Activated T-helper 2 cell treated with anti-CD3 and anti-CD28 coated beads, Interferon-gamma antibody, Interleukin-2, Interleukin-4, amounts not matched to agents 10 μg/mL and 5 μg/mL and 100 μg/mL, durations not matched to agents 14 hours and 24 hours and 36 hours (primary cell): ENCODE measurements around the gene MTUS2. TPM values are rescaled to one million over a fixed set of nuclear protein-coding genes. Genes with fewer than 3 reads are reported as not detected.

Experiments used
- DNase-seq: peaks from one replicate; pipeline ENCODE4 v3.0.0; 2021; ENCODE audit warnings: low spot score
- H3K27ac Mint-ChIP-seq: one replicate; pipeline ENCODE4 v1.8.0; 2021; ENCODE audit warnings: mixed read lengths
- H3K27me3 Mint-ChIP-seq: one replicate; pipeline ENCODE4 v1.8.0; 2021; ENCODE audit warnings: low read depth, mixed read lengths
- H3K36me3 Mint-ChIP-seq: one replicate; pipeline ENCODE4 v1.8.0; 2021; ENCODE audit warnings: low read depth, mixed read lengths
- H3K4me1 Mint-ChIP-seq: one replicate; pipeline ENCODE4 v1.8.0; 2021; ENCODE audit warnings: low read depth, mixed read lengths
- H3K4me3 Mint-ChIP-seq: one replicate; pipeline ENCODE4 v1.8.0; 2021; ENCODE audit warnings: low read depth, mild to moderate bottlenecking, moderate library complexity, mixed read lengths
- H3K9me3 Mint-ChIP-seq: one replicate; pipeline ENCODE4 v1.8.0; 2021; ENCODE audit warnings: mixed read lengths
- intact Hi-C: fragments of 100-400 bp; cut with micrococcal nuclease; formaldehyde crosslinking; loops from one replicate; pipeline ENCODE4 v1.15.1; 2023
- total RNA-seq: library from RNA; stranded (reverse); gene quantifications from 2 replicates; pipeline ENCODE4 v1.2.3, GENCODE V29; 2022

The MTUS2 gene
- total RNA-seq, 1 donor from 2014 or later, result not detected

DNA sequence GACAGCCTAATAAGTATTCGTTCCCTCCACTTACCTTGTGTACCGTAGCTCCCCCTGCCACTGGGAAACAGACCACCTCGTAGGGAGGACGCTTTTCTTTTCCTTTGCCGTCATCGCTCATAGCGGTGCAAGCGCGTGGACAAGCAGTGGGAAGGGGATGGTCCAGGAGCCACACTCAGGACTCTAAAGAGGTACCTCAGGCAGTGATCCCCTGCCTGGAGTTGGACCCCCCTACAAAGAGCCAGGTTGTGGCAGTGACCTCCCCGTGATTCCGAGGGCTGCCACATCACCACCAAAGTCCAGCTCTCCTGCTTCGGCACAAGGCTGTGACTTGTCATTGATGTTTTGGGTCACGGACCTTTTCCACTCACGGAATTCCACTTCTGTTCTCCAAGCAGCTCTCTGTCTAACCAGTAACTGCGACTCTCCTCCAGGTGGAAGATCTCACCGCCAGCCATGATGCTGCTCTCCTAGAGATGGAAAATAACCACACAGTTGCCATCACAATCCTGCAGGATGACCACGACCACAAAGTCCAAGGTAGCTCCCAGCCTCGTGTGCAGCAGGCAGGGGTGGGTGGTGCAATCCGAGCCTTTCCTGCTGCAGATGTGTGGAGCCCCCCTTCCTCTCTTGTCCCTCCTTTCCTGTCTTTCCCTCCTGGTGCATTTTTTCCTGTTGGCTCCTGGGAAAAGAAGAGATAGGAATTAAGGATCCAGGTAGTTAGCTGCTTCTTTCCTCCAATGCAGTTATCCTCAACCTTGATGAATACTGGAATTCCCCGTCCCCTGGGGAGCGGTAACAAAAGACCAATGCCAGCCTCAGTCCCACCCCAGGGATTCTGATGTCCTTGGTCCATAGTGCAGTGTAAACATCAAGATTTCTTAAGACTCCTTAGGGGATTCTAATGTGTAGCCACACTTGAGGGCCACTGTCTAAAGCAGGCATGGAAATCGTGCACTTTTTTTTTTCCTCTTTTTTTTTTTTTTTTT lies 667.6 kb downstream of the MTUS2 start:
- no peak for DNase-seq
- intact Hi-C loops, result no loop called here
- no peaks in the 10 kb centered on the region for H3K27me3 Mint-ChIP-seq
- H3K4me3 Mint-ChIP-seq, result no peak overlapping the region
- no peaks in the 10 kb centered on the region for H3K9me3 Mint-ChIP-seq
- no peaks in the 10 kb centered on the region for H3K36me3 Mint-ChIP-seq
- no peak overlapping the region for H3K27ac Mint-ChIP-seq
- no peaks in the 10 kb centered on the region for H3K4me1 Mint-ChIP-seq

DNA sequence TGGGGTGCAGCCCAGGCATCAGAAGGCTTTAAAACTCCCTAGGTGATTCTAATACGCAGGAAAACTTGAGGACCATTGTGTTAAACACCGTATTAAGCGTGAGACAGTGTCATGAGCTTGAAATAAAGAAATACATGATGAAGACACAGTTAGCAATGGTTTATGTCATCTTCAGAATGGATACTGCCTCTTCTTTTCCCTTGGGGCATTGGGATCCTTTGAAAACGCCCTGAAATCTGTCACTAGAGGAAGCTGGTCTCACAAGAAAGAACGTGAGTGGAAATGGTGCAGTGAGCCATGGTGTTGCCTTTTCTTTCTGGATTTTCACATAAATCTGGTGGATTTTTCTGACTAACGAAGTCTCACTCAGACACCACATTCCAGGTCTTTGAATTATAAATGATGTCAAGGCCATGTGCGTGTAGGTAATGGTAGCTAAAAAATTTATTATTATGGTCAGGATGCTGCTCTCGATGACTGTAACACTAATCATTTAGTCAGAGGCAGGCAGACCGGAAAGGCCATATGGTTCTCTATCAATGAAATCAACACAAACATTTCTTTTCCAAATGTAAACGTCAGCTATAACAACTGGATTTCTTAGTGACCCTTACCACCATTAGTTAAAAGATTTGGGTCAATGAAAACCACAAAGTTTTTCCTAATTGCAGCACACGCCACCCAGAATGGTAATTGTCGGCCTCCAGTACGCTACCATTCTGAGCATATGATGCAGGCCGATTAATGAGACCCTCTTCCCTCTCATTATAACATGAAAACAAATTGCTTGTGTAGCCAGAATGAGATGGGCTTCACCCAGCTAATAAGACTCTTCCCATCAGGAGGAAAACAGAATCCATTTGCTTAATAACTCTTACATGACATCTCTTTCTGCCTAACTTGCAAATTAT lies 669.8 kb downstream of the MTUS2 start:
- Mint-ChIP-seq H3K27me3 (peaks cover 2% of the 10 kb centered on the region), H3K4me1 (no peaks in the 10 kb centered on the region), H3K4me3 (no peak overlapping the region), H3K9me3 (no peaks in the 10 kb centered on the region), H3K36me3 (no peaks in the 10 kb centered on the region), H3K27ac (no peak overlapping the region)
- intact Hi-C loops, result no loop called here
- DNase-seq, result no peak

DNA sequence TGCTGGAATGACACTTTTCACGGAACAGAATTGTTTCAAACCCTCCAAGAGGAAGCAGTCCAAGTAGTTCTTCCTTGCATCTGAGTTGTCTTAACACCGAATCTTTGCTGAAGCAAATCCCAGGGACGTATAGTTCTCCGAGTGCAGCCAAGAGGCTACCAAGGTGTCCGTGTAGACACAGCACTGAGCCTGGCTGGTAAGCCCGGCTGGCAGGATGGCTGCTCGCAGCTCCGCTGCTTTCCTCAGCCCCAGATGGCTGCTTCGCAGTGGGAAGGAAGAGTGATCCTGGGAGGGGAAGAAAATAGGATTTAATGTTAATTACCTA lies 670.4 kb downstream of the MTUS2 start:
- no peak for DNase-seq
- Mint-ChIP-seq H3K27ac (no peak overlapping the region), H3K4me1 (no peaks in the 10 kb centered on the region), H3K4me3 (no peak overlapping the region), H3K9me3 (no peaks in the 10 kb centered on the region), H3K36me3 (no peaks in the 10 kb centered on the region), H3K27me3 (peaks cover 2% of the 10 kb centered on the region)
- intact Hi-C loops, result no loop called here

DNA sequence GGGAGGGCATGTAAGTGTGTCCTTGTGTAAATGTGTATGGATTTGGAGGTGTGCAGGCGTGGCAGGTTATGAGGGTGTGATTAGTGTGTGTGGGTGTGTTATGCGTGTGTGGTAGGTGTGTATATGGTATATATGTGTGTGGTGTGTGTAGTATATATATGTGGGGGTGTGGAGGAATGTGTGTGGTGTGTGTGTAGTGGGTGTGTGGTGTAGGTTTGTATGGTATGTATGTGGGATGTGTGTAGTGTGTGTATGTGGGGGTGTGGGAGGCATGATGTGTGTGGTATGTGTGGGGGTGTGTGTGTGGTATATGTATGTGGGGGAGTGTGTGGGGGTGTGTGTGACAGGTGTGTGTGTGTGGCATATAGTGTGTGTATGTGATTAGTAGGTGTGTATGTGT lies 671.1 kb downstream of the MTUS2 start:
- H3K27me3 Mint-ChIP-seq, result peaks cover 6% of the 10 kb centered on the region
- no peak overlapping the region for H3K27ac Mint-ChIP-seq
- no peaks in the 10 kb centered on the region for H3K9me3 Mint-ChIP-seq
- H3K4me3 Mint-ChIP-seq, result no peak overlapping the region
- intact Hi-C loops, result no loop called here
- peaks cover 1% of the 10 kb centered on the region for H3K4me1 Mint-ChIP-seq
- DNase-seq, result no peak
- no peaks in the 10 kb centered on the region for H3K36me3 Mint-ChIP-seq

DNA sequence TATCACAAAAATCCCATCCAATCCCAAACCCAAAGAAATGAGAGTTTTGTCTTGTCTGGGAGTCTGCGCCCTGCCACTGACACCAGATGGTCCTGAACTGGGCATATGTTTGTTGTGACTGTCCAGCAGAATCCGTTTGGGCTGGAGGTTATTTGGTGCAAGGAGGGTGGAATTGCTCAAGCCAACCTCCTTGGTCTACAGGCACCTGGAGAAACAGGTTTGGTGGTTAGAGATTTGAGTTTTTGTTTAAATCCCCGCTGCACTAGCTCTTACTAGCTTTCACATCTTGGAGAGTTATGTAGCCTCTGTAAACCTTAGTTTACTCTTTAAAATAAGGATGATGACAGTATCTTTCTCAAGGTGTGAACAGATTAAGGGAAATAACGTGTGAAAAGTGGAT lies 673.7 kb downstream of the MTUS2 start:
- Mint-ChIP-seq H3K36me3 (no peaks in the 10 kb centered on the region), H3K4me1 (peaks cover 4% of the 10 kb centered on the region)

DNA sequence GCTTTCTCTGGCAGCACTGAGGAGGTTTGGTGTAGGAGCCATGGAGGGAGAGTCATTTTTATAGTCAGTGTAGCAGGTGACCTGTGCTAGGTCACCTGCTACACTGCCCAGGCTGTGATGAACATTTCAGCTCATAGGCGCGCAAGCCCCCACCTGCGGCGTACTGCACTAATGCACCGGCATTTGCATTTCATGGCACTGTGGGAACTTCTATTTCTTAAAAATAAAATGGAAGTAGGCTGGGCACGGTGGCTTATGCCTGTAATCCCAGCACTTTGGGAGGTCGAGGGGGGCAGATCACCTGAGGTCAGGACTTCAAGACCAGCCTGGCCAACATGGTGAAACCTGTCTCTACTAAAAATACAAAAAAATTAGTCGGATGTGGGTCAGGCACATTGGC lies 674.4 kb downstream of the MTUS2 start:
- no peaks in the 10 kb centered on the region for H3K9me3 Mint-ChIP-seq
- H3K36me3 Mint-ChIP-seq, result no peaks in the 10 kb centered on the region
- H3K4me3 Mint-ChIP-seq, result no peak overlapping the region
- intact Hi-C loops, result no loop called here
- H3K27ac Mint-ChIP-seq, result no peak overlapping the region
- H3K27me3 Mint-ChIP-seq, result peaks cover 10% of the 10 kb centered on the region
- peaks cover 4% of the 10 kb centered on the region for H3K4me1 Mint-ChIP-seq
- no peak for DNase-seq

More for the DNA sequence above, 673.7 kb downstream of the MTUS2 start:
- Mint-ChIP-seq H3K4me3 (no peak overlapping the region), H3K9me3 (no peaks in the 10 kb centered on the region), H3K27me3 (peaks cover 10% of the 10 kb centered on the region), H3K27ac (no peak overlapping the region)
- DNase-seq, result no peak
- intact Hi-C loops, result no loop called here

DNA sequence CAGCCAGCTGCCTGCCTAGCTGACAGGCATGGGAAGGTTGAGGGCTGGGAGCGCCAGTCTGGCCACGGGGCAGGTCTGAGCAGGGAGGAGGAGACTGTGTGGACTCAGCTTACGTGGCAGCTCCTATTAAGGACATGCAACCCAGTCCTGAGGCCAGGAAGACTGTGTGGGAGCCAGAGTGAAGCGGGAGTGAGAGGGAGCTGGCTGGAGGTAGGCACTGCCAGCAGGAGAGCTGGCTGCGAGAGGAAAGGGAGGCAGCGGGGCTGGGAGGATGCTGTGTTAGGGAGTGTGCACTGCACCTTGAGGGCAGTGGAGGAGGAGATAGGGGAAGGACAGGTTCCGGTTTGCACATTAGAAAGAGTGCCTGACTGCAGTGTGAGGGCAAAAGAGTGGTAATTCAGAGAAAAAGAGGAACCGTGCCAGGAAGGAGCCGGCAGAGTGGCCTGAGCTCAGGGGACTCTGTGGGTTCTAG lies 676.1 kb downstream of the MTUS2 start:
- H3K36me3 Mint-ChIP-seq, result no peaks in the 10 kb centered on the region
- H3K27ac Mint-ChIP-seq, result no peak overlapping the region
- no peak overlapping the region for H3K4me3 Mint-ChIP-seq
- peaks cover 11% of the 10 kb centered on the region for H3K27me3 Mint-ChIP-seq
- no peaks in the 10 kb centered on the region for H3K9me3 Mint-ChIP-seq
- peaks cover 4% of the 10 kb centered on the region for H3K4me1 Mint-ChIP-seq
- intact Hi-C loops, result no loop called here
- no peak for DNase-seq

DNA sequence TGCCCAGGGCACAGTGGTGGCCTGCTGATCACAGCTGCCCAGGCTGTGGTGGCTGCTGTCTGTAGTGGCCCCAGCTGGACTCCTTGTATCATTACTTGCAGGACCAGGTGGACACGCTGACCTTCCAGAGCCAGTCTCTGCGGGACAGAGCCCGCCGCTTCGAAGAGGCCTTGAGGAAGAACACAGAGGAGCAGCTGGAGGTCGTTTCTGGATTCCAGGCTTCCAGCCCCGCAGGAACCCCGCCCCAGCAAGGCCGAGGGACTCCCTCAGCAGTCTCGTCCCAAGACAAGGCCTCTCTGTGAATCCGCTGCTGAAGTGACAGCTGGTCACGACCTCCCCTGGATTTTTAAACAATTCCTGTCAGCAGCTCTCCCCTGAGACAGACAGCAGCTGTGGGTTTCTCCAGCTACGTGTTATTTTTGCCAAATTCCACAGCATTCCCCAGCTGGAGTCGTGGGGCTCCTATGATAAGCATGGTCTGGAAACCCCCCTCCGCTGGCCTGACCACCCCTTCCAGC lies 677.1 kb downstream of the MTUS2 start:
- DNase-seq, result no peak
- H3K4me1 Mint-ChIP-seq, result peaks cover 4% of the 10 kb centered on the region
- peaks cover 11% of the 10 kb centered on the region for H3K27me3 Mint-ChIP-seq
- intact Hi-C loops, result no loop called here
- no peaks in the 10 kb centered on the region for H3K36me3 Mint-ChIP-seq
- H3K4me3 Mint-ChIP-seq, result no peak overlapping the region
- no peak overlapping the region for H3K27ac Mint-ChIP-seq
- H3K9me3 Mint-ChIP-seq, result no peaks in the 10 kb centered on the region

DNA sequence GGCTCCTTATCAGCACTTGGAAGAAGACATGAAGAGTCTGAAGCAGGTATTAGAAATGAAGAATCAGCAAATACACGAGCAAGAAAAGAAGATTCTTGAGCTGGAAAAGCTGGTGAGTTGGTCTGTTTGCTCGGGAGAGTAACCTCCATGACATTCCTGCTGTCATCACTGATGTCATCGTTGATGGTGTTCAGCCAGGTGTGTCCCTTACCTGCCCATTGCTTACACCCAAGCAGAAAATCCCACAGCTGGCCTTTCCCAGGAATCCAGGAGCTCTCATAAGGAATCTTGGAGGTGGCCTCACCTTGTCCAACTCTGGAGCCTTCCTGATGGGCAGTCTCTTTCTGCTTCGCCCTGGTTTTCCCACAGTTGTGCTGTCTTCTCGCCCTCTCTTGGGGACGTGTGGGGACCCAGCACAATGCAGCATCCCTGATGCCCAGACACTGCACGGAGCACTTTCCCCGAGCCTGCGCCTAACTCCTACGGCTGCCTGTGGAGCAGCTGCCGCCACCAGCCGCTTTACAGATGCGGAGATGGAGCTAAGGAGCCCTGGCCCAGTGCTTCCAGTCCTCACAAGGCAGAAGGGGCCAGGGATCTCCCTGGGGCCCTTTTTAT lies 678.4 kb downstream of the MTUS2 start:
- no peak for DNase-seq
- no peaks in the 10 kb centered on the region for H3K36me3 Mint-ChIP-seq
- no peak overlapping the region for H3K27ac Mint-ChIP-seq
- H3K27me3 Mint-ChIP-seq, result peaks cover 16% of the 10 kb centered on the region
- H3K4me1 Mint-ChIP-seq, result peaks cover 5% of the 10 kb centered on the region
- intact Hi-C loops, result no loop called here
- no peaks in the 10 kb centered on the region for H3K9me3 Mint-ChIP-seq
- H3K4me3 Mint-ChIP-seq, result no peak overlapping the region

DNA sequence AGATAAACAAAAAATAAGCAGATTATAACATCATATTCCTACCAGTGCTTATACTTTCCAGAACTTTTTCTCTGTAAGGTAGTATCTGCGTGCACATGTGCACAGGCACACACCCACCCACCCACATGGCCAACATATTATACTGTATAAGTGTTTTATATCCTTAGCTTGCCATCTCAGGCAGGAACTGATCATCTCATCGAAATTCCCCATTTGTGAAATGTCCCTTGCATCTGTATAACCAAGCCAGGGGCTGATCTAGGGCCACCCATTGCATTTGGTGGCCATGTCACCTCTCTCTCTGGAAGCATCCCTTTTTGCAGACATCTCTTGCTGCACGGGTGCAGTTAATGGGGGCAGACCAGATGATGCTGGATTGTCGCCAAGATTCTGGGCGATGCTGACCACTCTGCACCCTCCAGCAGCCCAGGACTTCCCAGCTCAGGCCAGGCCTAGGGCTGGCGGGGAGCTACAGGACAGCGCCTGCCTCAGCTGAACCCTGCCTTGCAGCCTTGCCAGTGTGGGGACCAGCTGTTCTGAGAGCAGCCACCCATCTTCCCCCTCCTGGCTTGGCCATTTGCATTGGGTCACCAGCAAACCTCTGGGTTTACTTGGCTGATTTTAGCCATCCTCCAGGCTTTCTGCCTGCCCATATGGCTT lies 679.5 kb downstream of the MTUS2 start:
- Mint-ChIP-seq H3K4me3 (no peak overlapping the region), H3K36me3 (no peaks in the 10 kb centered on the region), H3K9me3 (no peaks in the 10 kb centered on the region), H3K27ac (no peak overlapping the region), H3K27me3 (peaks cover 17% of the 10 kb centered on the region), H3K4me1 (peaks cover 6% of the 10 kb centered on the region)
- DNase-seq, result no peak
- intact Hi-C loops, result loop anchor here (10.0 kb wide), 1 partner anchor 615 kb away; no protein-coding TSS in a partner anchor

DNA sequence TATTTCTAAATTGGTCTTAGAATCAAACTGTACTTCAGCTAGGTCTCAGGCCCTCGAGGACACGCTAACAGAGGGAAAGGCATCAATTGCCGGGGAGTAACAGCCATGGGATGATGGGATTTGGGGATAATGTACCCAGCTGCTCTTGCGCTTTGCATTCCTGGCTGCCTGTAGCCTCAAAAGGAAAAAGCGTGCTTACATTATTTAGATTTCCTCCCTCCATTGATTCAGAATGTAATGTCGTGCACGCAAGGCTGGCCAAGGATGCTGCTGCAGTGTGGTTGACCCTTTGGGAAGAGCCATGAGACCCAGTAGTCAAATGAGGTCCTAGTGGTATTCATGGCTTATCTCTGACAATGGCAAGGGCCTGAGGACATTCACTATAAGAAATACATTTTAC lies 680.2 kb downstream of the MTUS2 start:
- Mint-ChIP-seq H3K36me3 (no peaks in the 10 kb centered on the region), H3K4me1 (peaks cover 6% of the 10 kb centered on the region), H3K27me3 (peaks cover 17% of the 10 kb centered on the region), H3K27ac (no peak overlapping the region), H3K4me3 (no peak overlapping the region), H3K9me3 (no peaks in the 10 kb centered on the region)
- intact Hi-C loops, result loop anchor here (10.0 kb wide), 1 partner anchor 614 kb away; no protein-coding TSS in a partner anchor
- DNase-seq, result no peak

DNA sequence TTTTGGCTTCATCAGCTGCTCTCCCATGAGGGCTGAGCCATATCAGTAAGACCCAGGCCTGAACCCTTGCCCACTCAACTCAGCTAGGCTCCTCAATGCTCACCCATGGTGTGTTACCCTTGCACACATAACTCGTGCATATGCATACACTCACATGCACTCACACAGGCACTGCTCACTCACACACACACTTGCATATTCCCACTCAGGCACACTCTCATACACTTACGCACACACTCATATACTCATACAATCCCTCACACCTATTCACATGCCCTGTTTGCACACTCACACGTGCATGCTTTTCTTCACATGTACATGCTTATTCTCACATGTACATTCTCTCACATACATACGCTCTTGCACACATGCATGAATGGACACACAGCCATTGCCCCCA lies 681.5 kb downstream of the MTUS2 start:
- peaks cover 9% of the 10 kb centered on the region for H3K27me3 Mint-ChIP-seq
- no peak overlapping the region for H3K27ac Mint-ChIP-seq
- H3K36me3 Mint-ChIP-seq, result no peaks in the 10 kb centered on the region
- H3K4me3 Mint-ChIP-seq, result no peak overlapping the region
- peaks cover 2% of the 10 kb centered on the region for H3K4me1 Mint-ChIP-seq
- H3K9me3 Mint-ChIP-seq, result no peaks in the 10 kb centered on the region
- no peak for DNase-seq
- intact Hi-C loops, result loop anchor here (10.0 kb wide), 1 partner anchor 613 kb away; no protein-coding TSS in a partner anchor
